ENCODE results near the gene USP28. TPM values are rescaled to one million over a fixed set of nuclear protein-coding genes. Genes with fewer than 3 reads are reported as not detected.

The USP28 gene
- total RNA-seq, 2 experiments from 2014 or later, result 26.1 to 26.8 TPM

Other genes starting within 250 kb of the USP28 start
- gene TMPRSS5, start 169.3 kb downstream of the USP28 start, total RNA-seq, result 1 to 10 TPM; 1.1 to 1.2 TPM
- 10 to 100 TPM; 10.7 to 11.6 TPM for gene ZW10, start 101.9 kb downstream of the USP28 start, total RNA-seq
- gene CLDN25, start 95.8 kb downstream of the USP28 start, total RNA-seq, result not detected
- gene HTR3B, start 29.2 kb upstream of the USP28 start, total RNA-seq, result not detected
- not detected for gene HTR3A, start 99.5 kb upstream of the USP28 start, total RNA-seq
- gene ZBTB16, start 184.1 kb upstream of the USP28 start, total RNA-seq, result 1 to 10 TPM; 1.5 to 2.3 TPM